HCT116 (cell line): ENCODE measurements around the gene GBP7. TPM values are rescaled to one million over a fixed set of nuclear protein-coding genes. Genes with fewer than 3 reads are reported as not detected.
A peak's percentile ranks its signal among the peaks of the same experiment; 100 is the strongest.

ENCODE experiments used
- ATAC-seq: fragments of 200-7000 bp; cut with Tn5 transposase; 2 replicates; pipeline ENCODE4 v1.9.1; 2020; ENCODE audit warnings: mild to moderate bottlenecking, moderate library complexity
- BruUV-seq: library from RNA; stranded (reverse); fragments of 400-500 nt; replicated peaks from 2 replicates; lab custom pipeline; 2021; lab: Mats Ljungman, UMichigan
- CTCF ChIA-PET: fragments of 300-600 bp; sonication (Branson Sonifier 250); formaldehyde crosslinking; loops from one replicate; lab custom pipeline; 2021; ENCODE audit warnings: antibody characterized with exemption; lab: Charles Lee
- POLR2A ChIA-PET: fragments of 300-600, 350-600 bp; sonication (Branson Sonifier 250); formaldehyde crosslinking; loops from one replicate; lab custom pipeline; 2021; ENCODE audit warnings: antibody characterized with exemption; lab: Charles Lee
- RAD21 ChIA-PET, 2 experiments: fragments of 300-600 bp; sonication (Branson Sonifier 250); formaldehyde crosslinking; loops; one replicate each; lab custom pipeline; 2023; ENCODE audit warnings: low total read pairs in 2 of 2; ENCODE audit not compliant: uncharacterized antibody in 2 of 2, unreplicated experiment in 2 of 2, low non-redundant PET in 1 of 2; lab: Charles Lee
- DNase-seq: peaks from one replicate; pipeline ENCODE4 v3.0.0-alpha.2; 2010; ENCODE audit warnings: low read depth, low spot score
- H2AFZ ChIP-seq: fragments of 200-600 bp; shearing (Covaris generic), sonication (generic); 2 replicates; pipeline ENCODE4 v1.6.1; 2017; ENCODE audit warnings: low read depth, mixed run types, mixed read lengths, antibody characterized with exemption, low read length; ENCODE audit not compliant: poor library complexity, severe bottlenecking
- H3K27ac ChIP-seq: 2 replicates; pipeline ENCODE4 v1.5.1; 2012; ENCODE audit warnings: low read depth, low read length
- H3K27me3 ChIP-seq: fragments of 200-600 bp; sonication (generic); 2 replicates; pipeline ENCODE4 v1.6.1; 2016; ENCODE audit warnings: mixed run types, low read length, mixed read lengths; ENCODE audit not compliant: insufficient read depth
- H3K36me3 ChIP-seq, 2 experiments: fragments of 200-500 bp in 1 of 2; fragments of 200-600 bp in 1 of 2; sonication (Bioruptor generic) in 1 of 2; sonication (generic) in 1 of 2; 2 replicates each; pipeline versions ENCODE4 v1.5.1 to v1.6.1; 2014 to 2016; ENCODE audit warnings: low read length in 2 of 2, inconsistent platforms in 1 of 2, mixed read lengths in 1 of 2, mixed run types in 1 of 2; ENCODE audit not compliant: insufficient read depth in 2 of 2, control insufficient read depth in 1 of 2
- H3K4me1 ChIP-seq, 2 experiments: fragments of 200-600 bp in 1 of 2; sonication (generic) in 1 of 2; 2 replicates each; pipeline versions ENCODE4 v1.5.1 to v1.6.1; 2012 to 2017; ENCODE audit warnings: low read length in 2 of 2, inconsistent platforms in 1 of 2, mild to moderate bottlenecking in 1 of 2, mixed read lengths in 1 of 2, mixed run types in 1 of 2, moderate library complexity in 1 of 2; ENCODE audit not compliant: insufficient read depth in 2 of 2, control insufficient read depth in 1 of 2
- H3K4me2 ChIP-seq: fragments of 200-600 bp; sonication (generic); 2 replicates; pipeline ENCODE4 v1.6.1; 2017; ENCODE audit warnings: mixed run types, low read length, mixed read lengths
- H3K4me3 ChIP-seq, 2 experiments: fragments of 200-600 bp in 1 of 2; sonication (generic) in 1 of 2; replicated peaks in 1 of 2; 2 replicates each; pipeline ENCODE4 v1.5.1; 2011 to 2016; ENCODE audit warnings: low read length in 2 of 2, control low read depth in 1 of 2, low read depth in 1 of 2, mild to moderate bottlenecking in 1 of 2, mixed read lengths in 1 of 2, mixed run types in 1 of 2
- H3K79me2 ChIP-seq: fragments of 200-600 bp; sonication (generic); 2 replicates; pipeline ENCODE4 v1.6.1; 2017; ENCODE audit warnings: mild to moderate bottlenecking, mixed run types, low read length, moderate library complexity, mixed read lengths; ENCODE audit not compliant: insufficient read depth
- H3K9ac ChIP-seq: fragments of 200-600 bp; sonication (generic); 2 replicates; pipeline ENCODE4 v1.6.1; 2016; ENCODE audit warnings: low read length, mixed read lengths
- H3K9me2 ChIP-seq: fragments of 200-600 bp; sonication (generic), shearing (Covaris generic); 2 replicates; pipeline ENCODE4 v1.6.1; 2017; ENCODE audit warnings: mixed run types, mild to moderate bottlenecking, moderate library complexity; ENCODE audit not compliant: insufficient read depth
- H3K9me3 ChIP-seq, 2 experiments: fragments of 200-500 bp in 1 of 2; fragments of 200-600 bp in 1 of 2; sonication (Bioruptor generic) in 1 of 2; sonication (generic) in 1 of 2; 2 replicates each; pipeline ENCODE4 v1.6.1; 2014 to 2017; ENCODE audit warnings: low read length in 2 of 2, mixed read lengths in 2 of 2, inconsistent platforms in 1 of 2, low read depth in 1 of 2, mild to moderate bottlenecking in 1 of 2, mixed run types in 1 of 2, moderate library complexity in 1 of 2; ENCODE audit not compliant: control insufficient read depth in 1 of 2, insufficient read depth in 1 of 2
- H4K20me1 ChIP-seq: fragments of 200-600 bp; sonication (generic), shearing (Covaris generic); 2 replicates; pipeline ENCODE4 v1.6.1; 2017; ENCODE audit warnings: mixed run types, mild to moderate bottlenecking, moderate library complexity; ENCODE audit not compliant: insufficient read depth
- CBX3 ChIP-seq: IDR thresholded peaks from 2 replicates; pipeline ENCODE4 v1.6.1; 2012; ENCODE audit warnings: low read depth
- ELF1 ChIP-seq: IDR thresholded peaks from 2 replicates; pipeline ENCODE4 v1.6.1; 2012; ENCODE audit warnings: low read depth, borderline replicate concordance
- EZH2phosphoT487 ChIP-seq: fragments of 200-600 bp; IDR thresholded peaks from 2 replicates; pipeline ENCODE4 v1.6.1; 2018; ENCODE audit warnings: antibody characterized with exemption, borderline replicate concordance
- YY1 ChIP-seq: IDR thresholded peaks from 2 replicates; pipeline ENCODE4 v1.6.1; 2011; ENCODE audit warnings: low read length, low read depth, moderate library complexity, mild to moderate bottlenecking; ENCODE audit not compliant: insufficient replicate concordance; ENCODE audit errors: extremely low read depth
- intact Hi-C: fragments of 100-400 bp; cut with micrococcal nuclease; formaldehyde crosslinking; loops from 2 replicates; pipeline ENCODE4 v1.10.0; 2022
- total RNA-seq: library from RNA; stranded (reverse); gene quantifications from one replicate; pipeline ENCODE4 v1.2.1, GENCODE V29; 2021; ENCODE audit not compliant: unreplicated experiment
- TF ChIP-seq, protein P1 (sequence below): IDR thresholded peaks from 2 replicates; pipeline ENCODE4 v1.6.1; 2011; ENCODE audit warnings: mild to moderate bottlenecking, low read length, moderate library complexity; ENCODE audit not compliant: insufficient replicate concordance; ENCODE audit errors: extremely low read depth
- TF ChIP-seq, protein P2 (sequence below): IDR thresholded peaks from 2 replicates; pipeline ENCODE4 v1.6.1; 2012; ENCODE audit warnings: low read depth
- TF ChIP-seq, protein P3 (sequence below): IDR thresholded peaks from 2 replicates; pipeline ENCODE4 v1.6.1; 2012

GBP7 gene
- total RNA-seq, 1 experiment from 2014 or later = not detected

DNA sequence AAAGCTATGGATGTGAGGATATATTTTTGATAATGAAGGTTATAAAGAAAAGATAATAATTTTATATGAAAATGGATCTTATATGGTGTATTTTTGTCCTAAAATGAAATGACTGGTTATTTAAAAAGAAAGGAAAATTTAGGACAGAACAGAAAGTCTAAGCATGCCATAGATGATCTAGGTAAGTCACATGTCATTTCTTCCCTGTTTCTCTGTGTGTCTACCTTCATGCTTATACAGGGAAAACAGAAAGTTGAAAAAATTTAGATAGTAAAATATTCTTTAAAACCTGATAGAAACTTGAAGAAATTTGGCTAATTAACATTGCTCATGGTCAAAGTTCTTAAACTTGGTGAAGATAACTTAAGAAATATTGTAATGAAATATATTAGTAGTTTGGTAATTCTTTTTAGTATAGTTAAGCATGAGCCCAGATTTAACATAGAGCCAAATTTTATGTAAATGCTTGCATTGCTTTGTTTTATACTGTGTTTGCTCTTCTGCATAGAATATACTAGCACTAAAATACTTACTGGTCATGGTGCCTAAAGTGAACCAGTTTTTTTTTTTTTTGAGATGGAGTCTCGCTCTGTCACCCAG, 35.3 kb upstream of the GBP7 start:
- RAD21 ChIA-PET = no interaction called here
- CTCF ChIA-PET = no interaction called here
- no peak for DNase-seq

More for the DNA sequence above, 35.3 kb upstream of the GBP7 start:
- Histone ChIP-seq H3K36me3 (no peaks in the 10 kb centered on the region), H3K4me2 (no peak overlapping the region), H3K9me3 (peaks cover 0 to 3% of the 10 kb centered on the region in 2 experiments; a peak in 1 of 4 replicates), H3K4me1 (no peaks in the 10 kb centered on the region), H3K9ac (no peak overlapping the region), H3K27ac (no peak overlapping the region), H3K27me3 (no peaks in the 10 kb centered on the region), H4K20me1 (no peaks in the 10 kb centered on the region), H3K79me2 (no peaks in the 10 kb centered on the region), H3K9me2 (no peaks in the 10 kb centered on the region), H2AFZ (no peak overlapping the region), H3K4me3 (no peak overlapping the region)
- TF ChIP-seq, protein P1, sequence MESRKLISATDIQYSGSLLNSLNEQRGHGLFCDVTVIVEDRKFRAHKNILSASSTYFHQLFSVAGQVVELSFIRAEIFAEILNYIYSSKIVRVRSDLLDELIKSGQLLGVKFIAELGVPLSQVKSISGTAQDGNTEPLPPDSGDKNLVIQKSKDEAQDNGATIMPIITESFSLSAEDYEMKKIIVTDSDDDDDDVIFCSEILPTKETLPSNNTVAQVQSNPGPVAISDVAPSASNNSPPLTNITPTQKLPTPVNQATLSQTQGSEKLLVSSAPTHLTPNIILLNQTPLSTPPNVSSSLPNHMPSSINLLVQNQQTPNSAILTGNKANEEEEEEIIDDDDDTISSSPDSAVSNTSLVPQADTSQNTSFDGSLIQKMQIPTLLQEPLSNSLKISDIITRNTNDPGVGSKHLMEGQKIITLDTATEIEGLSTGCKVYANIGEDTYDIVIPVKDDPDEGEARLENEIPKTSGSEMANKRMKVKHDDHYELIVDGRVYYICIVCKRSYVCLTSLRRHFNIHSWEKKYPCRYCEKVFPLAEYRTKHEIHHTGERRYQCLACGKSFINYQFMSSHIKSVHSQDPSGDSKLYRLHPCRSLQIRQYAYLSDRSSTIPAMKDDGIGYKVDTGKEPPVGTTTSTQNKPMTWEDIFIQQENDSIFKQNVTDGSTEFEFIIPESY = no peak
- TF ChIP-seq, protein P2, sequence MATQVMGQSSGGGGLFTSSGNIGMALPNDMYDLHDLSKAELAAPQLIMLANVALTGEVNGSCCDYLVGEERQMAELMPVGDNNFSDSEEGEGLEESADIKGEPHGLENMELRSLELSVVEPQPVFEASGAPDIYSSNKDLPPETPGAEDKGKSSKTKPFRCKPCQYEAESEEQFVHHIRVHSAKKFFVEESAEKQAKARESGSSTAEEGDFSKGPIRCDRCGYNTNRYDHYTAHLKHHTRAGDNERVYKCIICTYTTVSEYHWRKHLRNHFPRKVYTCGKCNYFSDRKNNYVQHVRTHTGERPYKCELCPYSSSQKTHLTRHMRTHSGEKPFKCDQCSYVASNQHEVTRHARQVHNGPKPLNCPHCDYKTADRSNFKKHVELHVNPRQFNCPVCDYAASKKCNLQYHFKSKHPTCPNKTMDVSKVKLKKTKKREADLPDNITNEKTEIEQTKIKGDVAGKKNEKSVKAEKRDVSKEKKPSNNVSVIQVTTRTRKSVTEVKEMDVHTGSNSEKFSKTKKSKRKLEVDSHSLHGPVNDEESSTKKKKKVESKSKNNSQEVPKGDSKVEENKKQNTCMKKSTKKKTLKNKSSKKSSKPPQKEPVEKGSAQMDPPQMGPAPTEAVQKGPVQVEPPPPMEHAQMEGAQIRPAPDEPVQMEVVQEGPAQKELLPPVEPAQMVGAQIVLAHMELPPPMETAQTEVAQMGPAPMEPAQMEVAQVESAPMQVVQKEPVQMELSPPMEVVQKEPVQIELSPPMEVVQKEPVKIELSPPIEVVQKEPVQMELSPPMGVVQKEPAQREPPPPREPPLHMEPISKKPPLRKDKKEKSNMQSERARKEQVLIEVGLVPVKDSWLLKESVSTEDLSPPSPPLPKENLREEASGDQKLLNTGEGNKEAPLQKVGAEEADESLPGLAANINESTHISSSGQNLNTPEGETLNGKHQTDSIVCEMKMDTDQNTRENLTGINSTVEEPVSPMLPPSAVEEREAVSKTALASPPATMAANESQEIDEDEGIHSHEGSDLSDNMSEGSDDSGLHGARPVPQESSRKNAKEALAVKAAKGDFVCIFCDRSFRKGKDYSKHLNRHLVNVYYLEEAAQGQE = no peak
- TF ChIP-seq ELF1 = no peak
- TF ChIP-seq YY1 = no peak
- TF ChIP-seq EZH2phosphoT487 = no peak
- TF ChIP-seq CBX3 = peak; percentile 14; the same call in 1 of the 2 replicates
- TF ChIP-seq, protein P3, sequence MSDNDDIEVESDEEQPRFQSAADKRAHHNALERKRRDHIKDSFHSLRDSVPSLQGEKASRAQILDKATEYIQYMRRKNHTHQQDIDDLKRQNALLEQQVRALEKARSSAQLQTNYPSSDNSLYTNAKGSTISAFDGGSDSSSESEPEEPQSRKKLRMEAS = no peak
- BruUV-seq = no TSS peak
- intact Hi-C loops = no loop called here
- POLR2A ChIA-PET = no interaction called here
- ATAC-seq = no peak
